OCI-LY1 (cell line): Measurements from ENCODE around the gene CTPS1.
A peak's percentile ranks its signal among the peaks of the same experiment; 100 is the strongest.

Experiments used
- H2AFZ ChIP-seq: fragments of 200-600 bp; sonication (generic), shearing (Covaris generic); 2 replicates; pipeline ENCODE4 v1.6.0; 2014; ENCODE audit warnings: antibody characterized with exemption, mild to moderate bottlenecking, low read length
- H3F3A ChIP-seq: fragments of 200-600 bp; sonication (generic), shearing (Covaris generic); 2 replicates; pipeline ENCODE4 v1.6.0; 2014; ENCODE audit warnings: mild to moderate bottlenecking, antibody characterized with exemption, low read length, moderate library complexity; ENCODE audit not compliant: insufficient read depth
- H3K27ac ChIP-seq: fragments of 200-600 bp; sonication (generic); 2 replicates; pipeline ENCODE4 v1.5.1; 2014; ENCODE audit warnings: low read length, mixed run types, mild to moderate bottlenecking, low read depth; ENCODE audit not compliant: poor library complexity, severe bottlenecking
- H3K27me3 ChIP-seq: fragments of 200-600 bp; sonication (generic); 2 replicates; pipeline ENCODE4 v1.6.0; 2014; ENCODE audit warnings: antibody characterized with exemption, mild to moderate bottlenecking, low read length, moderate library complexity; ENCODE audit not compliant: insufficient read depth
- H3K36me3 ChIP-seq: fragments of 200-600 bp; sonication (generic); 2 replicates; pipeline ENCODE4 v1.6.1; 2014; ENCODE audit warnings: mild to moderate bottlenecking, antibody characterized with exemption, low read length, moderate library complexity, mixed read lengths; ENCODE audit not compliant: insufficient read depth
- H3K4me1 ChIP-seq: fragments of 200-600 bp; sonication (generic); 2 replicates; pipeline ENCODE4 v1.5.1; 2014; ENCODE audit warnings: mild to moderate bottlenecking, low read length, moderate library complexity; ENCODE audit not compliant: insufficient read depth, severe bottlenecking
- H3K4me2 ChIP-seq: fragments of 200-600 bp; sonication (generic), shearing (Covaris generic); 2 replicates; pipeline ENCODE4 v1.6.1; 2014; ENCODE audit warnings: low read length
- H3K4me3 ChIP-seq: fragments of 200-600 bp; sonication (generic); 2 replicates; pipeline ENCODE4 v1.5.1; 2014; ENCODE audit warnings: low read length, low read depth, mild to moderate bottlenecking, mixed read lengths; ENCODE audit not compliant: poor library complexity, severe bottlenecking
- H3K79me2 ChIP-seq: fragments of 200-600 bp; shearing (Covaris generic); 2 replicates; pipeline ENCODE4 v1.6.1; 2016; ENCODE audit warnings: mixed run types, low read length, mixed read lengths; ENCODE audit not compliant: insufficient read depth
- H3K9ac ChIP-seq: fragments of 200-600 bp; sonication (generic), shearing (Covaris generic); 2 replicates; pipeline ENCODE4 v1.6.1; 2014; ENCODE audit warnings: mild to moderate bottlenecking, low read length, mixed read lengths
- H3K9me2 ChIP-seq: fragments of 200-600 bp; sonication (generic), shearing (Covaris generic); 2 replicates; pipeline ENCODE4 v1.6.1; 2014; ENCODE audit warnings: low read depth, mild to moderate bottlenecking, low read length, mixed read lengths
- H3K9me3 ChIP-seq: fragments of 200-600 bp; shearing (Covaris generic); 2 replicates; pipeline ENCODE4 v1.6.1; 2014; ENCODE audit warnings: low read length, mixed read lengths
- H4K20me1 ChIP-seq: fragments of 200-600 bp; sonication (generic), shearing (Covaris generic); 2 replicates; pipeline ENCODE4 v1.6.0; 2016; ENCODE audit warnings: mild to moderate bottlenecking, low read length; ENCODE audit not compliant: insufficient read depth
- EZH2 ChIP-seq: fragments of 200-600 bp; sonication (generic), shearing (Covaris generic); IDR thresholded peaks from 2 replicates; pipeline ENCODE4 v1.8.0; 2017; ENCODE audit warnings: borderline replicate concordance, mixed run types, mild to moderate bottlenecking, antibody characterized with exemption, low read length, moderate library complexity, mixed read lengths
- TF ChIP-seq, protein P1 (sequence below): fragments of 200-600 bp; sonication (generic), shearing (Covaris generic); IDR thresholded peaks from 2 replicates; pipeline ENCODE4 v1.5.1; 2017; ENCODE audit warnings: mild to moderate bottlenecking, antibody characterized with exemption, low read length, moderate library complexity, mixed read lengths

Gene CTPS1, protein sequence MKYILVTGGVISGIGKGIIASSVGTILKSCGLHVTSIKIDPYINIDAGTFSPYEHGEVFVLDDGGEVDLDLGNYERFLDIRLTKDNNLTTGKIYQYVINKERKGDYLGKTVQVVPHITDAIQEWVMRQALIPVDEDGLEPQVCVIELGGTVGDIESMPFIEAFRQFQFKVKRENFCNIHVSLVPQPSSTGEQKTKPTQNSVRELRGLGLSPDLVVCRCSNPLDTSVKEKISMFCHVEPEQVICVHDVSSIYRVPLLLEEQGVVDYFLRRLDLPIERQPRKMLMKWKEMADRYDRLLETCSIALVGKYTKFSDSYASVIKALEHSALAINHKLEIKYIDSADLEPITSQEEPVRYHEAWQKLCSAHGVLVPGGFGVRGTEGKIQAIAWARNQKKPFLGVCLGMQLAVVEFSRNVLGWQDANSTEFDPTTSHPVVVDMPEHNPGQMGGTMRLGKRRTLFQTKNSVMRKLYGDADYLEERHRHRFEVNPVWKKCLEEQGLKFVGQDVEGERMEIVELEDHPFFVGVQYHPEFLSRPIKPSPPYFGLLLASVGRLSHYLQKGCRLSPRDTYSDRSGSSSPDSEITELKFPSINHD

DNA sequence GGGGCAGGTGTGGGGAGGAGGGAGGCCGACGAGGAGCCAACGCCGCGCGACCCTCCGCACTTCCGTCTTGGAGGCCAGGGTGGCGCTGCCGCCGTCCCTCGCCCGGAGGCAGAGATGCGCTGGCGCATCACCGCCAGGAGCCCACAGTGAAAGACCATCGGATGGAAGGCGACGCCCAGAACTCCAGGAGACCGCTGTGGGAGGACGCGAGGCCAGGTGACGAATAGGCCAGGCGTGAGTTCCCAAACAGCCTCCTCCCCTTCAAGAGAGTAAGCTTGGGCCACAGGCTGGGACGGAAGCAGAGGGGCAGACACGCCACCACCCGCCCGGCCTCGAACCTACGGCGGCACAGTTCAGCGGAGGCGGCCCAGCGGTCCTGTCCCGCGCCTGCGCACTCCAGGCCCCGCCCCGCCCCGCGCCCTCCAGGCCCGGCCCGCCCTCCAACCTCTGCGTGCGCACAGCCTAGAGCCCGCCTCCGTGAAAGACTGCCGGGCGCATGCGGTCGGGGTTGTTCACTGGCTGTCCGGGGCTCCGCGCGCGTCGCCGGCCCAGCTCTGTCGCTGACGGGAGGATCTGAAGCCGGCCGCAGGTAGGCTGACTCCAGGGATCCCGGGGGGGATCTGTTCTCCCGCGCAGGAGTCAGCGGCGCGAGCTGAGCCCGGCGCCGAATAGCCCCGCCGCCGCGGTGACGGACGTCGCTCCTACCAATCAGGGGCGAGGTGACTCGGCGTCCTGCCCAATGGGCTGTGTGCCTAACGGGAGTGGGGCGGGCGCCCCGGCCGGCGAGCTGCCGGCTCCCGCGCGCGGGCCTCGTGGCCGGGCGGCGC is at the start of gene CTPS1:
Gene CTPS1 (plus strand): TSS at position 456 of the 827 bp plus-strand sequence. CDS start 3,595 bp downstream, outside the sequence.
- no peaks in the 10 kb centered on the region for H3F3A ChIP-seq
- peaks cover 41% of the 10 kb centered on the region for H3K79me2 ChIP-seq
- H3K27ac ChIP-seq, result peak within 1 kb of the TSS; percentile 85
- no peaks in the 10 kb centered on the region for H4K20me1 ChIP-seq
- H3K9me2 ChIP-seq, result no peaks in the 10 kb centered on the region
- peak within 1 kb of the TSS; percentile 94 for H3K4me2 ChIP-seq
- peaks cover 32% of the 10 kb centered on the region for H3K4me1 ChIP-seq
- H3K27me3 ChIP-seq, result no peaks in the 10 kb centered on the region
- TF ChIP-seq EZH2, result no peak
- TF ChIP-seq, protein P1, sequence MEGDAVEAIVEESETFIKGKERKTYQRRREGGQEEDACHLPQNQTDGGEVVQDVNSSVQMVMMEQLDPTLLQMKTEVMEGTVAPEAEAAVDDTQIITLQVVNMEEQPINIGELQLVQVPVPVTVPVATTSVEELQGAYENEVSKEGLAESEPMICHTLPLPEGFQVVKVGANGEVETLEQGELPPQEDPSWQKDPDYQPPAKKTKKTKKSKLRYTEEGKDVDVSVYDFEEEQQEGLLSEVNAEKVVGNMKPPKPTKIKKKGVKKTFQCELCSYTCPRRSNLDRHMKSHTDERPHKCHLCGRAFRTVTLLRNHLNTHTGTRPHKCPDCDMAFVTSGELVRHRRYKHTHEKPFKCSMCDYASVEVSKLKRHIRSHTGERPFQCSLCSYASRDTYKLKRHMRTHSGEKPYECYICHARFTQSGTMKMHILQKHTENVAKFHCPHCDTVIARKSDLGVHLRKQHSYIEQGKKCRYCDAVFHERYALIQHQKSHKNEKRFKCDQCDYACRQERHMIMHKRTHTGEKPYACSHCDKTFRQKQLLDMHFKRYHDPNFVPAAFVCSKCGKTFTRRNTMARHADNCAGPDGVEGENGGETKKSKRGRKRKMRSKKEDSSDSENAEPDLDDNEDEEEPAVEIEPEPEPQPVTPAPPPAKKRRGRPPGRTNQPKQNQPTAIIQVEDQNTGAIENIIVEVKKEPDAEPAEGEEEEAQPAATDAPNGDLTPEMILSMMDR, result peak; percentile 54; the same call in 1 of the 2 replicates
- 0 out of 2 replicates have a peak within 1 kb of the TSS, but pooled peaks have one; percentile 23 for H2AFZ ChIP-seq
- no peaks in the 10 kb centered on the region for H3K9me3 ChIP-seq
- peaks cover 36% of the 10 kb centered on the region for H3K36me3 ChIP-seq
- peak within 1 kb of the TSS; percentile 83 for H3K4me3 ChIP-seq
- H3K9ac ChIP-seq, result peak within 1 kb of the TSS; percentile 93

DNA sequence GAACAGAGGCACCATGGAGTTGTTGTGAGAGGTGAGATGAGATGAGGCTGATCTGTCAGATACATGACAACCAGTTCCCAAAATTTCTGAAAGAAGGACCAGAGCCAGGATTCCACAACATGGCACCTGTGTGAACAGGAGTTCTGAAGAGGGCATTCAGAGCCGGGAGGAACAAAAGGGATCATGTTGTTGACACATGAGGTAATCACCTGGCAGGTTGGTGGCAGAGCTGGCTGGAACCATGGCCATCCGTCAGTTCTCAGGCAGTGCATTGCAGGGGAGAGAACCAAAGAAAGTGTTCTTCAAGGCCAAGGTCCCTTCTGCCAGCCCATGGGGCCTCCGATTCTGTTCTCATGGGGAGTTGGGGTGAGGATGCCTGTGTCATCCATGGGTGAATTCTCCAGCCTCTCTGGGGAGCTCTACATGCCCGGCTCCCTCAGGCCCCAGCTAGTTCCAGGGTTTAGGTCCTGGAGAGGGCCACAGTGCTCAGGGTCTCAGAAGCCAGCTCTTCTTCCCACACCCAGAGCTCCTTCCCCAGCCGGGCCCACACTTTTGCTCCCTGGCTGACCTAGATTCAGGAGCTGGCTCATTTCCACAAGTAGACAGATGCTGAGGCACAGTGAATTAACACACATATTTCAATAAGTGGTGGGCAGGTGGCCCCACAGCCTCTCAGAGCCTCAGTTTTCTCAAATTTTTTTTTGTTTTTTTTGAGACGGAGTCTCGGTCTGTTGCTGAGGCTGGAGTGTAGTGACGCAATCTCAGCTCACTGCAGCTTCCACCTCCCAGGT is 49.1 kb upstream of the CTPS1 start:
- no peaks in the 10 kb centered on the region for H3F3A ChIP-seq
- H3K4me1 ChIP-seq, result no peaks in the 10 kb centered on the region
- H3K9ac ChIP-seq, result no peak overlapping the region
- H3K27ac ChIP-seq, result no peak overlapping the region
- no peak for TF ChIP-seq EZH2
- TF ChIP-seq, protein P1, result no peak
- no peaks in the 10 kb centered on the region for H3K79me2 ChIP-seq
- H4K20me1 ChIP-seq, result no peaks in the 10 kb centered on the region
- H3K27me3 ChIP-seq, result no peaks in the 10 kb centered on the region
- H3K36me3 ChIP-seq, result no peaks in the 10 kb centered on the region
- H3K4me3 ChIP-seq, result no peak overlapping the region
- H2AFZ ChIP-seq, result no peak overlapping the region
- H3K4me2 ChIP-seq, result no peak overlapping the region
- no peaks in the 10 kb centered on the region for H3K9me3 ChIP-seq
- H3K9me2 ChIP-seq, result no peaks in the 10 kb centered on the region

DNA sequence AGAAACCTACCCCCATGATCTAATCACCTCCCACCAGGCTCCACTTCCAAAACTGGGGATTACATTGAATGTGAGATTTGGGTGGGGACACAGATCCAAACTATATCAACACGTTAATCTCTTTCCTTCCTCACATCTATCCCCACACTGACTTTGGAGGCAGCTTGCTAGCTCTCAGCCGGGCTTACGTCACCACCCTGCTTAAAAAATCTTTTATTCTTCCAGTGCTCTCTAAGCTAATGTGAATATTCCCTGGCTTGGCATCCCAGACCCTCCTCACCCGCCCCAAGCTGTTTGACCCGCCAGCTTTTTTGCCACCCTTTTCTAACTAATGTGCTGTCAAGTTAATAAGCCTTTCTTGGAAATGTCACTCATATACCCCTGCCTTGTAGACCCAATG is 47.9 kb upstream of the CTPS1 start:
- no peaks in the 10 kb centered on the region for H3F3A ChIP-seq
- H3K4me1 ChIP-seq, result no peaks in the 10 kb centered on the region
- H3K27me3 ChIP-seq, result no peaks in the 10 kb centered on the region
- H3K9ac ChIP-seq, result no peak overlapping the region
- no peaks in the 10 kb centered on the region for H3K79me2 ChIP-seq
- no peak overlapping the region for H3K4me3 ChIP-seq
- H2AFZ ChIP-seq, result no peak overlapping the region
- no peaks in the 10 kb centered on the region for H3K36me3 ChIP-seq
- no peaks in the 10 kb centered on the region for H3K9me3 ChIP-seq
- H4K20me1 ChIP-seq, result no peaks in the 10 kb centered on the region
- no peak overlapping the region for H3K27ac ChIP-seq
- no peak for TF ChIP-seq EZH2
- TF ChIP-seq, protein P1, result no peak
- no peaks in the 10 kb centered on the region for H3K9me2 ChIP-seq
- no peak overlapping the region for H3K4me2 ChIP-seq
